Measurements from ENCODE around the gene CNTRL.

GRCh38 chr9:121135642-121136041 lies 60.9 kb downstream of the CNTRL start:
- no peak for TF ChIP-seq EZH2 (IDR thresholded peaks at IDR 0.05; ENCODE audit: borderline replicate concordance)
- TF ChIP-seq CTCF (IDR thresholded peaks at IDR 0.05; ENCODE audit: poor library complexity) = no peak
- TF ChIP-seq EZH2phosphoT487 (IDR thresholded peaks at IDR 0.05; ENCODE audit: low read depth, severe bottlenecking, unreplicated experiment) = no peak

All from hepatocyte (in vitro differentiated cells).